Vagina (tissue), 2 donors: ENCODE data around the gene TNS2. TPM values are rescaled to one million over a fixed set of nuclear protein-coding genes. Genes with fewer than 3 reads are reported as not detected.

Experiments
- DNase-seq, 2 donors: peaks; one replicate each; pipeline ENCODE4 v3.0.0-alpha.2; 2017; ENCODE audit errors: extremely low spot score in 2 of 2
- H3K27ac ChIP-seq: fragments of 200-600 bp; sonication (generic); one replicate; pipeline ENCODE4 v1.5.1; 2019
- H3K27me3 ChIP-seq: fragments of 200-600 bp; sonication (generic); one replicate; pipeline ENCODE4 v1.5.1; 2019
- H3K36me3 ChIP-seq, 2 donors: fragments of 200-600 bp; sonication (generic); one replicate each; pipeline ENCODE4 v1.5.1; 2017 to 2019
- H3K4me1 ChIP-seq: fragments of 200-600 bp; sonication (generic); one replicate; pipeline ENCODE4 v1.5.1; 2019
- H3K4me3 ChIP-seq, 2 donors: fragments of 200-600 bp; sonication (generic); 1 replicate in 1 of 2; 2 replicates in 1 of 2; pipeline ENCODE4 v1.5.1; 2016 to 2019
- H3K9me3 ChIP-seq: fragments of 200-600 bp; sonication (generic); one replicate; pipeline ENCODE4 v1.5.1; 2019
- CTCF ChIP-seq, 3 experiments: fragments of 450-650 bp in 2 of 3; fragments of 200-600 bp in 1 of 3; sonication (generic) in 1 of 3; IDR thresholded peaks; one replicate each; pipeline ENCODE4 v1.5.1; 2017 to 2019; ENCODE audit warnings: antibody characterized with exemption in 3 of 3, mild to moderate bottlenecking in 2 of 3, moderate library complexity in 2 of 3
- POLR2A ChIP-seq, 2 donors: fragments of 450-650 bp; IDR thresholded peaks; one replicate each; pipeline ENCODE4 v1.6.1; 2017; ENCODE audit warnings: antibody characterized with exemption in 2 of 2, mild to moderate bottlenecking in 2 of 2, moderate library complexity in 2 of 2
- POLR2AphosphoS5 ChIP-seq, 2 donors: sonication (generic); formaldehyde crosslinking; IDR thresholded peaks; one replicate each; pipeline ENCODE4 v1.9.0; 2017; ENCODE audit warnings: antibody characterized with exemption in 2 of 2, mild to moderate bottlenecking in 2 of 2, low read depth in 1 of 2; ENCODE audit not compliant: insufficient read depth in 1 of 2
- intact Hi-C: fragments of 100-400 bp; cut with DNase I; formaldehyde crosslinking; loops from one replicate; pipeline ENCODE4 v1.15.1; 2023
- total RNA-seq: library from RNA; depleted of rRNA; stranded (reverse); fragments of >200 nt; gene quantifications from one replicate; pipeline ENCODE4 v1.2.3, GENCODE V29; 2016

TNS2 gene
- total RNA-seq, 1 donor from 2014 or later, result 235 TPM

GRCh38 chr12:53074999-53075370, 25.1 kb downstream of the TNS2 start:
- Histone ChIP-seq H3K27me3 (no peaks in the 10 kb centered on the region), H3K4me1 (peaks cover 86% of the 10 kb centered on the region), H3K27ac (peak overlapping the region; percentile 83), H3K36me3 (peaks cover 0 to 30% of the 10 kb centered on the region in 2 donors), H3K4me3 (no peak overlapping the region), H3K9me3 (no peaks in the 10 kb centered on the region)
- DNase-seq, result no peak
- TF ChIP-seq CTCF (IDR thresholded peaks at IDR 0.05) (no peak), POLR2AphosphoS5 (IDR thresholded peaks at IDR 0.05; ENCODE audit: insufficient read depth in 1 of 2, low read depth in 1 of 2) (no peak), POLR2A (IDR thresholded peaks at IDR 0.05) (no peak)
- intact Hi-C loops, result loop anchor here (5.0 kb wide), 1 partner anchor 673 kb away; no protein-coding TSS in a partner anchor

- H3K27ac ChIP-seq, result peak overlapping the region; percentile 83
- H3K4me1 ChIP-seq, result peaks cover 74% of the 10 kb centered on the region
- no peak for DNase-seq
These were observed 26.6 kb downstream of the TNS2 start for GRCh38 chr12:53076461-53076860.

GRCh38 chr12:53077030-53077429, 27.2 kb downstream of the TNS2 start:
- H3K27me3 ChIP-seq, result no peaks in the 10 kb centered on the region
- peaks cover 69% of the 10 kb centered on the region for H3K4me1 ChIP-seq
- no peaks in the 10 kb centered on the region for H3K9me3 ChIP-seq
- TF ChIP-seq POLR2AphosphoS5 (IDR thresholded peaks at IDR 0.05; ENCODE audit: insufficient read depth in 1 of 2, low read depth in 1 of 2) (no peak), CTCF (IDR thresholded peaks at IDR 0.05) (no peak), POLR2A (IDR thresholded peaks at IDR 0.05) (no peak)
- H3K27ac ChIP-seq, result peak overlapping the region; percentile 83
- H3K4me3 ChIP-seq, result no peak overlapping the region
- H3K36me3 ChIP-seq, result peaks cover 0 to 30% of the 10 kb centered on the region in 2 donors
- intact Hi-C loops, result no loop called here
- peak in 1 of 2 donors; percentile 84 for DNase-seq

More at GRCh38 chr12:53076461-53076860, 26.6 kb downstream of the TNS2 start:
- TF ChIP-seq CTCF (IDR thresholded peaks at IDR 0.05), result no peak
- no peak for TF ChIP-seq POLR2AphosphoS5 (IDR thresholded peaks at IDR 0.05; ENCODE audit: insufficient read depth in 1 of 2, low read depth in 1 of 2)
- no peak for TF ChIP-seq POLR2A (IDR thresholded peaks at IDR 0.05)
- Histone ChIP-seq H3K36me3 (peaks cover 0 to 30% of the 10 kb centered on the region in 2 donors), H3K4me3 (no peak overlapping the region), H3K27me3 (no peaks in the 10 kb centered on the region), H3K9me3 (no peaks in the 10 kb centered on the region)
- intact Hi-C loops, result no loop called here

- H3K4me1 ChIP-seq, result peaks cover 53% of the 10 kb centered on the region
- intact Hi-C loops, result no loop called here
- peak in 1 of 2 donors; percentile 83 for DNase-seq
These were observed 28.8 kb downstream of the TNS2 start for GRCh38 chr12:53078425-53079225.

More at GRCh38 chr12:53078425-53079225, 28.8 kb downstream of the TNS2 start:
- Histone ChIP-seq H3K9me3 (no peaks in the 10 kb centered on the region), H3K4me3 (peak overlapping the region; percentile 67 to 87), H3K27me3 (no peaks in the 10 kb centered on the region), H3K36me3 (peaks cover 0 to 30% of the 10 kb centered on the region in 2 donors), H3K27ac (peak overlapping the region; percentile 83)
- TF ChIP-seq POLR2AphosphoS5 (IDR thresholded peaks at IDR 0.05; ENCODE audit: insufficient read depth in 1 of 2, low read depth in 1 of 2) (no peak), CTCF (IDR thresholded peaks at IDR 0.05) (no peak), POLR2A (IDR thresholded peaks at IDR 0.05) (no peak)
